Colonic mucosa (tissue), 4 donors: ENCODE measurements around the gene ETNK2. TPM values are rescaled to one million over a fixed set of nuclear protein-coding genes. Genes with fewer than 3 reads are reported as not detected.
"Not testable (repeated sequence)": the region's sequence is repeated elsewhere in the genome, so short reads cannot be mapped to it uniquely, and the experiment has no call there.

ENCODE experiments used
- DNase-seq: peaks from one replicate; pipeline ENCODE4 v3.0.0-alpha.2; 2020
- H3K27ac ChIP-seq: fragments of 200-600 bp; one replicate; pipeline ENCODE4 v1.8.0; 2021
- H3K27me3 ChIP-seq: fragments of 200-600 bp; one replicate; pipeline ENCODE4 v1.8.0; 2021
- H3K36me3 ChIP-seq: fragments of 200-600 bp; one replicate; pipeline ENCODE4 v1.8.0; 2021
- H3K4me1 ChIP-seq: fragments of 200-600 bp; one replicate; pipeline ENCODE4 v1.8.0; 2021; ENCODE audit warnings: mild to moderate bottlenecking
- H3K4me3 ChIP-seq: fragments of 200-600 bp; one replicate; pipeline ENCODE4 v1.8.0; 2021
- H3K9ac ChIP-seq, 2 donors: one replicate each; pipeline ENCODE4 v1.7.0; 2013; ENCODE audit warnings: control low read depth in 2 of 2, low read depth in 2 of 2, low read length in 2 of 2
- H3K9me3 ChIP-seq: fragments of 200-600 bp; one replicate; pipeline ENCODE4 v1.8.0; 2021
- CTCF ChIP-seq: fragments of 200-600 bp; IDR thresholded peaks from one replicate; pipeline ENCODE4 v1.8.0; 2022; ENCODE audit warnings: antibody characterized with exemption, mild to moderate bottlenecking
- intact Hi-C: fragments of 100-400 bp; cut with DNase I; formaldehyde crosslinking; loops from one replicate; pipeline ENCODE4 v1.14.1; 2022
- total RNA-seq, 2 donors: library from RNA; stranded (reverse); fragmentation: NEBNext Ultra II Directional in 1 of 2; extraction: Animal tissue kit (Norgen Biotek cat#: 25700) in 1 of 2; gene quantifications; one replicate each; pipeline ENCODE4 v1.2.1, GENCODE V29; 2021
- donor health status: healthy.
- donor health status: DM: no; HTN: no; CAD: no.
- donor health status: DM: no; HTN: no; CAD: no.

Gene ETNK2
- total RNA-seq, 2 donors from 2014 or later, result 0.40 to 1.2 TPM

- intact Hi-C loops, result no loop called here
- no peak overlapping the region for H3K4me3 ChIP-seq
- H3K27ac ChIP-seq, result no peak overlapping the region
- H3K9ac ChIP-seq, result no peak overlapping the region
- no peak for DNase-seq
- no peaks in the 10 kb centered on the region for H3K27me3 ChIP-seq
- H3K36me3 ChIP-seq, result no peaks in the 10 kb centered on the region
- peaks cover 23% of the 10 kb centered on the region for H3K4me1 ChIP-seq
- no peaks in the 10 kb centered on the region for H3K9me3 ChIP-seq
- no peak for TF ChIP-seq CTCF
Measured at GRCh38 chr1:204091066-204091465, 60.8 kb downstream of the ETNK2 start.

GRCh38 chr1:204090132-204090531 lies 61.7 kb downstream of the ETNK2 start:
- DNase-seq, H3K9me3 ChIP-seq, intact Hi-C loops, H3K36me3 ChIP-seq, H3K9ac ChIP-seq, H3K4me3 ChIP-seq, H3K27ac ChIP-seq, H3K27me3 ChIP-seq: not testable (repeated sequence)
- peaks cover 23% of the 10 kb centered on the region for H3K4me1 ChIP-seq

GRCh38 chr1:204089044-204089751 lies 62.6 kb downstream of the ETNK2 start:
- Histone ChIP-seq H3K9me3 (no peaks in the 10 kb centered on the region), H3K9ac (peak overlapping the region in 1 of 2 donors; percentile 27), H3K27ac (peak overlapping the region; percentile 60), H3K4me3 (no peak overlapping the region), H3K36me3 (no peaks in the 10 kb centered on the region), H3K4me1 (peaks cover 27% of the 10 kb centered on the region), H3K27me3 (no peaks in the 10 kb centered on the region)
- DNase-seq, result peak; percentile 56
- no peak for TF ChIP-seq CTCF
- intact Hi-C loops, result no loop called here

GRCh38 chr1:204088596-204088995 lies 63.2 kb downstream of the ETNK2 start:
- no peak overlapping the region for H3K4me3 ChIP-seq
- intact Hi-C loops, result no loop called here
- peaks cover 25% of the 10 kb centered on the region for H3K4me1 ChIP-seq
- H3K27ac ChIP-seq, result peak overlapping the region; percentile 60
- peak overlapping the region; percentile 27 to 58 for H3K9ac ChIP-seq
- no peak for TF ChIP-seq CTCF
- H3K27me3 ChIP-seq, result no peaks in the 10 kb centered on the region
- DNase-seq, result no peak
- no peaks in the 10 kb centered on the region for H3K9me3 ChIP-seq
- H3K36me3 ChIP-seq, result no peaks in the 10 kb centered on the region

- Histone ChIP-seq H3K27ac (peak overlapping the region; percentile 60), H3K27me3 (no peaks in the 10 kb centered on the region), H3K4me3 (no peak overlapping the region), H3K36me3 (no peaks in the 10 kb centered on the region), H3K9me3 (no peaks in the 10 kb centered on the region), H3K4me1 (peaks cover 19% of the 10 kb centered on the region), H3K9ac (peak overlapping the region in 1 of 2 donors; percentile 13)
- intact Hi-C loops, result no loop called here
- TF ChIP-seq CTCF, result no peak
- no peak for DNase-seq
Measured at GRCh38 chr1:204087893-204088528, 63.8 kb downstream of the ETNK2 start.
